ENCODE measurements around the gene FCN1.

The FCN1 gene

GRCh38 chr9:134936346-134937163 is 18.8 kb upstream of the FCN1 start:
- DNase-seq: no peak

- peak in 1 of 2 experiments; percentile 19 for DNase-seq
Observed at GRCh38 chr9:134935701-134936345, 18.1 kb upstream of the FCN1 start.

- DNase-seq: peak in 1 of 2 experiments; percentile 43
Observed at GRCh38 chr9:134935056-134935640, 17.4 kb upstream of the FCN1 start.

GRCh38 chr9:134933076-134933659 is 15.5 kb upstream of the FCN1 start:
- no peak for DNase-seq

GRCh38 chr9:134932606-134933005 is 14.9 kb upstream of the FCN1 start:
- DNase-seq: no peak

GRCh38 chr9:134932171-134932570 is 14.5 kb upstream of the FCN1 start:
- DNase-seq: no peak

GRCh38 chr9:134930398-134930797 is 12.7 kb upstream of the FCN1 start:
- DNase-seq: no peak

- DNase-seq: no peak
Observed at GRCh38 chr9:134929193-134930158, 11.8 kb upstream of the FCN1 start.

- no peak for DNase-seq
Observed at GRCh38 chr9:134928436-134929192, 10.9 kb upstream of the FCN1 start.

- DNase-seq: peak in 1 of 2 experiments; percentile 20
Observed at GRCh38 chr9:134925011-134925511, 7.3 kb upstream of the FCN1 start.

GRCh38 chr9:134923466-134923865 is 5.8 kb upstream of the FCN1 start:
- DNase-seq: no peak

GRCh38 chr9:134922932-134923240 is 5.2 kb upstream of the FCN1 start:
- no peak for DNase-seq

- no peak for DNase-seq
Observed at GRCh38 chr9:134922066-134922931, 4.6 kb upstream of the FCN1 start.

GRCh38 chr9:134919303-134919702 is 1.6 kb upstream of the FCN1 start:
- DNase-seq: no peak

- no peak for DNase-seq
Observed at GRCh38 chr9:134918646-134919045, 934 bp upstream of the FCN1 start.

- DNase-seq: no peak
Observed at GRCh38 chr9:134916161-134916665, 1.5 kb downstream of the FCN1 start.

- no peak for DNase-seq
Observed at GRCh38 chr9:134915046-134915985, 2.4 kb downstream of the FCN1 start.

GRCh38 chr9:134914501-134914834 is 3.2 kb downstream of the FCN1 start:
- DNase-seq: no peak
